ENCODE measurements around the gene CHKB. TPM values are rescaled to one million over a fixed set of nuclear protein-coding genes. Genes with fewer than 3 reads are reported as not detected.

CHKB gene
- total RNA-seq, 4 donors from 2014 or later, result 28.3 to 85.6 (median 34.9) TPM

DNA sequence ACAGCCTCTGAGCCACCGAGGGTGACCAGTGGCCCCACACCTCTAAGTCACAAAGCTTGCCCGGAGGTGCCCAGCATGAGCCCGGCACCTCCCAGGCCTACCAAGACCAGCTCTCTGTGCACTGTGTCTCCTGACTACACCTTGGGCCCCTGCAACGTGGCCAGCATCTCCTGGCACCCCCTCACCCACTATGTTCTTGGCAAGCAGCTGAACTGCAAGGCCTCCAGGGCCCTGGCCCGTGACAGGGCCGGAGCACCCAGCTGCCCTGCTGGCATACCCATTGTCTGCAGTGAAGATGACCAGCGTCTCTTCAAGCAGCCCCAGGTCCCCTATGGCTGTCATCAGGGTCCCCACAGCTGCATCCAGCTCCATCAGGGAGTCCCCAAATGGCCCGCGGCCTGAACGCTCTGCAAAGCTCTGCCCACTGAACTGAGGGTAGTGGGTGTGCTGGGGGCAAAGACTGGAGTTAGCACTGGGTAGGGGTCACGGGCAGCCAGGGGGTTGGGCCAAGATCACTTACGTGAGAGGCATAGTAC is 43.7 kb upstream of the CHKB start:
- TF ChIP-seq, protein P1, sequence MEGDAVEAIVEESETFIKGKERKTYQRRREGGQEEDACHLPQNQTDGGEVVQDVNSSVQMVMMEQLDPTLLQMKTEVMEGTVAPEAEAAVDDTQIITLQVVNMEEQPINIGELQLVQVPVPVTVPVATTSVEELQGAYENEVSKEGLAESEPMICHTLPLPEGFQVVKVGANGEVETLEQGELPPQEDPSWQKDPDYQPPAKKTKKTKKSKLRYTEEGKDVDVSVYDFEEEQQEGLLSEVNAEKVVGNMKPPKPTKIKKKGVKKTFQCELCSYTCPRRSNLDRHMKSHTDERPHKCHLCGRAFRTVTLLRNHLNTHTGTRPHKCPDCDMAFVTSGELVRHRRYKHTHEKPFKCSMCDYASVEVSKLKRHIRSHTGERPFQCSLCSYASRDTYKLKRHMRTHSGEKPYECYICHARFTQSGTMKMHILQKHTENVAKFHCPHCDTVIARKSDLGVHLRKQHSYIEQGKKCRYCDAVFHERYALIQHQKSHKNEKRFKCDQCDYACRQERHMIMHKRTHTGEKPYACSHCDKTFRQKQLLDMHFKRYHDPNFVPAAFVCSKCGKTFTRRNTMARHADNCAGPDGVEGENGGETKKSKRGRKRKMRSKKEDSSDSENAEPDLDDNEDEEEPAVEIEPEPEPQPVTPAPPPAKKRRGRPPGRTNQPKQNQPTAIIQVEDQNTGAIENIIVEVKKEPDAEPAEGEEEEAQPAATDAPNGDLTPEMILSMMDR (IDR thresholded peaks at IDR 0.05), result no peak
- DNase-seq (ENCODE audit: low spot score) (no peak), ATAC-seq (ENCODE audit: low FRiP score) (no peak)

DNA sequence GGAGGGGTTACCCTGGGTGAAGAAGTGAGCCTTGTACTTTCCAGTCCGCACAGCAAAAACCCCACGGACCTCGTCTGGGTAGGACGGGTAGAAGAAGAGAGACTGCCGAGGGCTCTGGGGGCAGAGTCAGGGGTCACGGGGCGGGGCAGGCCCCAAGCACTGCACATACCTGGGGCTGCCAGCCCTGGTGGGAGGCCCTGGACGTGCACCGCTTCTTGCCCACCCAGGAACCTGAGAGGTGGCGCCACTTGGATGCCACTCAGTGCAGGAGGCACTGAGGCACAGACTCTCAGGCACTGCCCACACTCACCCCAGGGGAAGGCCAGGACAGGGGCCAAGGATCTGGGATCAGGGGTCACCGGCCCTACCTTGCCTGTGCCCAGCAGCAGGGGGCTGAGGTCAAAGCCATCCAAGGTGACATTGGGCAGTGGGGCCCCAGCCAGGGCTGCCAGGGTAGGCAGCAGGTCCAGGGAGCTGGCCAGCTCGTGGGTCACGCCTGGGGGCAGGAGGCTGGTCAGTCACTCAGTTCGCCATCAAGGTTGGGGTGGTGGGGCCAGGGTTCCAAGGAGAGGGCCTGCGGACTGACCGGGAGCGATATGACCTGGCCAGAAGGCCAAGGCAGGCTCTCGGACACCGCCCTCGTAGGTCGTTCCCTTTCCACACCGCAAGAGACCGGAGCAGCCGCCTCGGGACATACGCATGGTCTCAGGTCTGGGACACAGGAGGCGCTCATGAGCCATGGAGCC is 43.1 kb upstream of the CHKB start:
- no peak for ATAC-seq (ENCODE audit: low FRiP score)
- TF ChIP-seq, protein P1 (IDR thresholded peaks at IDR 0.05), result no peak
- no peak for DNase-seq (ENCODE audit: low spot score)

DNA sequence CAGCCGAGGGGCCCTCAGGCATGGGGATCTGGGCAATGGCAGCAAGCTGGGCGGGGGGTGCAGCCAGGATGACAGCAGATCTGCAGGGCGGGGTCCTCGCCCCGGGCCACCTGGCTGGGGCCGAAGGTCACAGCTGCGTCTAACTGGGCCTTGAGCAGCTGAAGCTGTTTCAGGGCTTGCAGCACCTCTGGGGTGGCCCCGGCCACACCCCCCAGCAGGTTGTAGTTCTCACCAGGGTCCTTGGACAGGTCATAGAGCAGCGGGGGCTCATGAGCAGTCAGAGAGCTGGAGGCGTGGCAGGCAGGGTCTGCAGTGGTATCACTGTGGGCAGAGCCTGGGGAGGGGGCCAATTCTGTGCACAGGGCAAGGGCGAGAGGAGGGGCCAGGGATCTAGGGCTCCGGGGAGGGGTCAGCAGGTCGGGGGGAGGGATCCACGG is 42.5 kb upstream of the CHKB start:
- DNase-seq (ENCODE audit: low spot score) (no peak), ATAC-seq (ENCODE audit: low FRiP score) (no peak)
- TF ChIP-seq, protein P1 (IDR thresholded peaks at IDR 0.05), result no peak

DNA sequence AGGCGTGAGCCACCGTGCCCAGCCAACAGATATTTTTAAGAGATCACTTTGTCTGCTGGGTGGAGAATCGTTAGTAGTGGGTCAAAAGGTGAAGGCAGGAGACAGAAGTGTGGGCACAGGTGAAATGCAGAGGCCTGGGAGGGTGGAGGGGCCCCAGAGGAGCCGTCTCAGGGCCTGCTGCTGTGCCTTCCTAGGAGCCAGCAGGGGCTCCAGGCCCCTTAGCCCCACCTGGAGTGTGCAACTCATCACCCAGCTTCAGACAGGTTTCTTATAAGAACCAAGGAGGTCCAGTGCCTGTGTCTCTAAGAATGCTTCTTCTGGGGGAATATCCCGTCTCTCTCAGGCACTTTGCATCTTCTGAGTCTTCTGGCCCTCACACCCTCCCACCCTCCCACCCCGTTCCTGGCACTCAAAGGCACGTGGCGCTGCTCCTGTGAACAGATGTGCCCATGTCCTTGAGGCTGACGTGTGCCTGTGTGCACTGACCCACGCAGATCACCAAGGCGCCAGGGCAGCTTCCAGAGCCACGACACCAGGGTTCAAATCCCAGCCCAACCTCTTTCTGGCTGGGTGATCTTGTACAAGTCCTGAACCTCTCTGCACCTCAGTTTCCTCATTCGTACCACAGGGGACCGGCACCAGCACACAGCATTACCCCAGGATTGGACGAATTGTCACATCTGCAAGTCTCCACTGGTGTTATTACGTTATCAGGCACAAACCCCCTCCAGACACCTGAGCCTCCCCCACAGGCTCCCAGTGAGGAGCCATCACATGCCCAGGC is 41.9 kb upstream of the CHKB start:
- ATAC-seq (ENCODE audit: low FRiP score), result no peak
- DNase-seq (ENCODE audit: low spot score), result no peak
- TF ChIP-seq, protein P1 (IDR thresholded peaks at IDR 0.05), result no peak

DNA sequence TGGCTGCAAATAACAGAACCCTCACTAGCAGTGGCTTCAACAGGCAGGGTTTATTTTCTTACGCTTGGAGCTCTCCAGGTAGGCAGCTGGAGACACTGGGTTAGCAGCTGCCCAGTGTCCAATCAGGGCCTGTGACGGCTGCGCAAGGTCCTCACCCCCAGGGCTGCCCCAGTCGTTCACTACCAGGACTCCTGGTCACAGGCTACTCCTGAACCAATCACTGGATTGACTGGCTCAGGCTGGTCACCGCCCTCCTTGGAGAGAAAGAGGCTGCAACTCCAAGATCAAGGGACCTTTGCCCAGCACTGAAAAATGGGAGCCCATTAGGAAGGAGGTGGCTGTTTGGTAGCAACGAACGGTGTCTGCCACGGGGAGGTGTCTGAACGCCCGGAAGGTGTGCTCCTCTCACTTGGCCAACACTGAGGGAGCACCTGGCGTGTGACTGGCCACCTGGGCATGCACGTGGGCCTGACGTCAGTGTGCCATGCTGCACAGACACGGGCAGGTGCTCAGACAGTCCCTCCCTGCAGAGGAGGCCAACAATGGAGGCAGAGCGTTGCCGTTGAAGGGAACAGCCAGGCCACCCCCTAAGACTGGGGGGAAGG is 40.2 kb upstream of the CHKB start:
- DNase-seq (ENCODE audit: low spot score) (no peak), ATAC-seq (ENCODE audit: low FRiP score) (no peak)

GRCh38 chr22:50621948-50622722 is 39.5 kb upstream of the CHKB start:
- ATAC-seq (ENCODE audit: low FRiP score) (no peak), DNase-seq (ENCODE audit: low spot score) (no peak)
- TF ChIP-seq, protein P1 (IDR thresholded peaks at IDR 0.05), result no peak

More for the DNA sequence above, 40.2 kb upstream of the CHKB start:
- TF ChIP-seq, protein P1 (IDR thresholded peaks at IDR 0.05), result no peak
